ENCODE measurements around the gene MRPS22. TPM values are rescaled to one million over a fixed set of nuclear protein-coding genes. Genes with fewer than 3 reads are reported as not detected.

Gene MRPS22
- total and polyA plus RNA-seq, 2 of the 13 experiments (the other 11 are each of a cell fraction or from before 2014, with no cell fraction given), result 52.7 to 113 TPM

DNA sequence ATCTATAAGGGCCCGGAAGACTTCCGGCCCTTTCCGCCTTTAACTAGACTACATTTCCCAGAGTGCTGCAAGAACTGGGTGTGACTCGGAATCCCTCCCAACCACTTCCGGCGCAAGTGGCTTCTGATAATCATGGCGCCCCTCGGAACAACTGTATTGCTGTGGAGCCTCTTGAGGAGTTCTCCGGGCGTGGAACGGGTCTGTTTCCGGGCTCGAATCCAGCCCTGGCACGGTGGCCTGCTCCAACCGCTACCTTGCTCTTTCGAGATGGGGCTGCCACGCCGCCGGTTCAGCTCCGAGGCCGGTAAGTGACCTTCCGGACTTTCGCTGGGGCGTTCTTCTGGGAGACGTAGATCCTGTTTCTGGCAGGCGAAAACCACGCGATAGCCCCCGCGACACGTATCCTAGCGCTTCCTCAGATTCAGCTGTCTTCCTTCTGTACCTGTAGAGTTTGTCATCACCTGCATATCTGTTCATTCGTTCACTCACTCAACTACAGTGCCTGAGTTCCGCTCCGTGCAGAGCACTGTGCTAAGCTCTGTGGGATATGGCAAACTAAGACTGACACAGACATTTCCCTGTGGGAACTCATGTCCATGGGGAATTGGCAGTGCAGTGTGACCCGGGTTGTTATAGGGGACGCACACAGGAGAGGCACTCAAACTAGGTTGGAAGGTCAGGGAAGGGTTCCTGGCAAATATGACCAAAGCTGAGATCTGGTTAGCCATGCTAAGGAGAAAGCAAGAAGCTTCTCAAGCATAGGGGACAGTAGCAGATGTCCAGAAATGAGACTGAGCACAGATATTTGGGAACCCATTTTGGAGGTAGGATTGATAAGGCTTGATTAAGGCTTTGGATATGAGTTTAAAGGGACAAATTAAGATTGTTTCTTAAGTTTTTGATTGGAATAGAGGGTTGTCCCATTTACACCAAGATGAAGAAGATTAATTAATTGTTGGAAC is at the start of gene MRPS22 (continued):
- TF ChIP-seq ZC3H13 (CRISPR knock-in tag; IDR thresholded peaks at IDR 0.05), result peak; percentile 80; the same call in 1 of the 2 replicates
- TF ChIP-seq ZNF20 (CRISPR knock-in tag; IDR thresholded peaks at IDR 0.05), result no peak; the same call in 1 of the 2 replicates
- TF ChIP-seq, protein P1, sequence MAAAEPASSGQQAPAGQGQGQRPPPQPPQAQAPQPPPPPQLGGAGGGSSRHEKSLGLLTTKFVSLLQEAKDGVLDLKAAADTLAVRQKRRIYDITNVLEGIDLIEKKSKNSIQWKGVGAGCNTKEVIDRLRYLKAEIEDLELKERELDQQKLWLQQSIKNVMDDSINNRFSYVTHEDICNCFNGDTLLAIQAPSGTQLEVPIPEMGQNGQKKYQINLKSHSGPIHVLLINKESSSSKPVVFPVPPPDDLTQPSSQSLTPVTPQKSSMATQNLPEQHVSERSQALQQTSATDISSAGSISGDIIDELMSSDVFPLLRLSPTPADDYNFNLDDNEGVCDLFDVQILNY (CRISPR knock-in tag; conservative IDR thresholded peaks at IDR 0.05), result no peak
- TF ChIP-seq, protein P2, sequence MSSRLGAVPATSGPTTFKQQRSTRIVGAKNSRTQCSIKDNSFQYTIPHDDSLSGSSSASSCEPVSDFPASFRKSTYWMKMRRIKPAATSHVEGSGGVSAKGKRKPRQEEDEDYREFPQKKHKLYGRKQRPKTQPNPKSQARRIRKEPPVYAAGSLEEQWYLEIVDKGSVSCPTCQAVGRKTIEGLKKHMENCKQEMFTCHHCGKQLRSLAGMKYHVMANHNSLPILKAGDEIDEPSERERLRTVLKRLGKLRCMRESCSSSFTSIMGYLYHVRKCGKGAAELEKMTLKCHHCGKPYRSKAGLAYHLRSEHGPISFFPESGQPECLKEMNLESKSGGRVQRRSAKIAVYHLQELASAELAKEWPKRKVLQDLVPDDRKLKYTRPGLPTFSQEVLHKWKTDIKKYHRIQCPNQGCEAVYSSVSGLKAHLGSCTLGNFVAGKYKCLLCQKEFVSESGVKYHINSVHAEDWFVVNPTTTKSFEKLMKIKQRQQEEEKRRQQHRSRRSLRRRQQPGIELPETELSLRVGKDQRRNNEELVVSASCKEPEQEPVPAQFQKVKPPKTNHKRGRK (CRISPR knock-in tag; IDR thresholded peaks at IDR 0.05), result no peak
- TF ChIP-seq ZBTB42 (CRISPR knock-in tag; IDR thresholded peaks at IDR 0.05), result no peak
- TF ChIP-seq ZNF775 (CRISPR knock-in tag; IDR thresholded peaks at IDR 0.05; ENCODE audit: borderline replicate concordance), result no peak
- TF ChIP-seq WIZ (CRISPR knock-in tag; IDR thresholded peaks at IDR 0.05), result no peak
- TF ChIP-seq NRL (CRISPR knock-in tag; IDR thresholded peaks at IDR 0.05; ENCODE audit: borderline replicate concordance), result peak; percentile 45; the same call in 1 of the 2 replicates
- TF ChIP-seq POLR2A (IDR thresholded peaks at IDR 0.05; ENCODE audit: insufficient read depth in 1 of 2, low read depth in 2 of 2, low read length in 2 of 2), result peak in 1 of 2 experiments; percentile 78
- no peak for TF ChIP-seq ZNF83 (CRISPR knock-in tag; IDR thresholded peaks at IDR 0.05; ENCODE audit: borderline replicate concordance)
- no peak for TF ChIP-seq KLF9 (CRISPR knock-in tag; IDR thresholded peaks at IDR 0.05; ENCODE audit: low read depth)
- no peak for TF ChIP-seq RAD51 (IDR thresholded peaks at IDR 0.05; ENCODE audit: borderline replicate concordance)
- TF ChIP-seq DR1 (CRISPR knock-in tag; IDR thresholded peaks at IDR 0.05), result no peak; the same call in 1 of the 2 replicates
- TF ChIP-seq PRMT3 (CRISPR knock-in tag; IDR thresholded peaks at IDR 0.05; ENCODE audit: borderline replicate concordance, low read depth), result no peak
- TF ChIP-seq BHLHE40 (IDR thresholded peaks at IDR 0.05; ENCODE audit: low read length), result no peak
- 0 out of 2 replicates have a peak, but pooled peaks have one; percentile 10 for TF ChIP-seq ZNF503 (CRISPR knock-in tag; IDR thresholded peaks at IDR 0.05)
- TF ChIP-seq ZNF530 (CRISPR knock-in tag; IDR thresholded peaks at IDR 0.05; ENCODE audit: low read depth), result no peak
- TF ChIP-seq YEATS2 (CRISPR knock-in tag; IDR thresholded peaks at IDR 0.05; ENCODE audit: borderline replicate concordance), result peak; percentile 56; the same call in 1 of the 2 replicates
- TF ChIP-seq CHD4 (IDR thresholded peaks at IDR 0.05; ENCODE audit: borderline replicate concordance, low read length), result no peak
- no peak for TF ChIP-seq NKX3-1 (CRISPR knock-in tag; IDR thresholded peaks at IDR 0.05)
- peak; percentile 63; the same call in 1 of the 2 replicates for TF ChIP-seq ZNF563 (CRISPR knock-in tag; IDR thresholded peaks at IDR 0.05)
- TF ChIP-seq SCMH1 (CRISPR knock-in tag; IDR thresholded peaks at IDR 0.05; ENCODE audit: borderline replicate concordance), result no peak
- TF ChIP-seq, protein P3, sequence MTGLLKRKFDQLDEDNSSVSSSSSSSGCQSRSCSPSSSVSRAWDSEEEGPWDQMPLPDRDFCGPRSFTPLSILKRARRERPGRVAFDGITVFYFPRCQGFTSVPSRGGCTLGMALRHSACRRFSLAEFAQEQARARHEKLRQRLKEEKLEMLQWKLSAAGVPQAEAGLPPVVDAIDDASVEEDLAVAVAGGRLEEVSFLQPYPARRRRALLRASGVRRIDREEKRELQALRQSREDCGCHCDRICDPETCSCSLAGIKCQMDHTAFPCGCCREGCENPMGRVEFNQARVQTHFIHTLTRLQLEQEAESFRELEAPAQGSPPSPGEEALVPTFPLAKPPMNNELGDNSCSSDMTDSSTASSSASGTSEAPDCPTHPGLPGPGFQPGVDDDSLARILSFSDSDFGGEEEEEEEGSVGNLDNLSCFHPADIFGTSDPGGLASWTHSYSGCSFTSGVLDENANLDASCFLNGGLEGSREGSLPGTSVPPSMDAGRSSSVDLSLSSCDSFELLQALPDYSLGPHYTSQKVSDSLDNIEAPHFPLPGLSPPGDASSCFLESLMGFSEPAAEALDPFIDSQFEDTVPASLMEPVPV (CRISPR knock-in tag; IDR thresholded peaks at IDR 0.05), result no peak
- TF ChIP-seq ATF7-NPFF (CRISPR knock-in tag; IDR thresholded peaks at IDR 0.05; ENCODE audit: low read depth), result no peak

All from HepG2 (cell line).